HPDE6-E6E7 (cell line): ENCODE data around the gene NSMF.

Source experiments
- DNase-seq: peaks from one replicate; pipeline ENCODE4 v3.0.0; 2011; ENCODE audit warnings: missing footprints; ENCODE audit errors: extremely low spot score

Gene NSMF

DNA sequence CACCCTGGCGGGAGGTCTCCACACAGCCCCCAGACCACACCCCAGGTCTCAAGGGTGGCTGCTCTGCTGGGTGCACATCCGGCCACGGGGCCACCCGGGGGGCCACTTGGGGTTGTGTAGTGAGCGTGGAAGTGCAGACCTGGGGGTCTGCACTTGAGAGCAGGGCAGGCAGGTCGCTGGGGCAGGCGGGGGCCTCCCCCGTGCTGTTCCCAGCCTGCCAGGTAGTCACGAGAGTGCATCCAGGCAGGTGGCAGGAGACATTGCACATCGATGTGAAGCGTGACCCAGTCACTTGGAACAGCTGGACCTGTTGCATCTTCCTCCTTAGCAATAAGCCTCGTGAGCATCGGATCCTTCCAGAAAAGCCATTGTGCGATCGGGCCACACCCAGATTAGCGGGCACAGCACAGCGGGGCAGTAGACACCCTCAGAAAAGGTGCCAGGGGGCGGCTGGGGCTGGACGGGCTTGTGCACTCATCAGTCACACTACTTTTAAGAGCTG lies 13.2 kb downstream of the NSMF start:
- DNase-seq, result no peak

DNA sequence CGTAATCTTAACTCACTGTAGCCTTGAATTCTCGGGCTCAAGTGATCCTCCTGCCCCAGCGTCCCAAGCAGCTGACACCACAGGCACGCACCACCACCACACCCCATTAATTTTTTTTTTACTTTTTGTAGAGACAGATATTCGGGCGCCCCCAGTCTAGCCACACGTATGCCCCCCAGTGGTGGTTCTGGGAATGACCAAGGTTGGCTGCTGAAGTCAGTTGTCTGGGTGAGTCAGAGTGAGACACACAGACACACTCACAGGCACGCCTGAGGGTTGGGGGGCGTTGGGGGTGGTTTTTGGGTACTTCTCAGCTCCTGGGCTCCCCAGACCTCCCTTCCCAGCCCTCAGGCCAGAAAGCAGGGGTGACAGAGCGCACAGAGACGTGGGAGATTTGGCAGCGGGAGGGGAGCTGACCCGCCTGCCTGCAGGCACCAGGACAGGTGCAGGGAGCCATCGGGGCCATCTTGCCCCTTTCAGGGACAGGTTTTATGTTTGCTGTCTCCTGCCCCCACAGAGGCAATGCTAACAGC lies 13.8 kb downstream of the NSMF start:
- peak; percentile 82 for DNase-seq

DNA sequence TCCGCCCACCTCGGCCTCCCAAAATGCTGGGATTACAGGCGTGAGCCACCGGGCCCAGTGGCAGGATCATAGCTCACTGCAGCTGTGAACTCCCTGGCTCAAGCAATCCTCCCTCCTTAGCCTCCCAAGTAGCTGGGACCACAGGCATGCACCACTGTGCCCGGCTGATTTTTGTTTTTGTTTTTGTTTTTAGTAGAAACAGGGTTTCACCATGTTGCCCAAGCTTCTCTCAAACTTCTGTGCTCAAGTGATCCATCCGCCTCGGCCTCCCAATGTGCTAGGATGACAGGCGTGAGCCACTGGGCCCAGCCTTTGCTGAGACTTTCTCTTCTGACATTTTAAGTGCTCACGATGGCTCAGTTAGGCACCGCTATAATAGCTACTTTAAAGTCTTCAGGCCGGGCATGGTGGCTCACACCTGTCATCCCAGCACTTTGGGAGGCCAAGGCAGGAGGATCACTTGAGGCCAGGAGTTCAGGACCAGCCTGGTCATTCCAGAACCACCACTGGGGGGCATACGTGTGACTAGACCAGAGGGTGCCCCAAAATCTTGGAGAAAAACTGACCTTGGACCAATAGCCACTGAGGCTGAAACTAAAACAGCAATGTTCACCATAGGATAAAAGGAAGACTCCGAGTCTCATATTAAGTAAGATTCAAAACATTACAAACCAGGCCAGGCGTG lies 14.9 kb downstream of the NSMF start:
- no peak for DNase-seq

DNA sequence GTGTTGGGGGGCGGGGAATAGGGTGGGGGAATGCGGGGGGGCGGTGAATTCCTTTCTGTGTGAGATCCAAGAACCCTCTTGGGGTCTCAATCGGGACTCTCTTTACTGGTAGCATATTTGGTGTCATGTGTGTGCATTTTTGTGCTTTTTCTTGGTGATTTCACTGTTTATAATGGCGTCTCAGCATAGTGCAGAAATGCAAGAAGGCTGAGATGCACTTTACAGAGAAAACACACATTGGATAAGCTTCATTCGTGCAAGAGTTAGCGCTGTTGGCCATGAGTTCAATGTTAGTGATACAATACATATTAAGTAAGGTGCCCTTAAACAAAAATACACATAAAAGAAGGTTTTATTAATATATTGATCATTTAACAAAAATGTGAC lies 17.2 kb downstream of the NSMF start:
- DNase-seq, result no peak

DNA sequence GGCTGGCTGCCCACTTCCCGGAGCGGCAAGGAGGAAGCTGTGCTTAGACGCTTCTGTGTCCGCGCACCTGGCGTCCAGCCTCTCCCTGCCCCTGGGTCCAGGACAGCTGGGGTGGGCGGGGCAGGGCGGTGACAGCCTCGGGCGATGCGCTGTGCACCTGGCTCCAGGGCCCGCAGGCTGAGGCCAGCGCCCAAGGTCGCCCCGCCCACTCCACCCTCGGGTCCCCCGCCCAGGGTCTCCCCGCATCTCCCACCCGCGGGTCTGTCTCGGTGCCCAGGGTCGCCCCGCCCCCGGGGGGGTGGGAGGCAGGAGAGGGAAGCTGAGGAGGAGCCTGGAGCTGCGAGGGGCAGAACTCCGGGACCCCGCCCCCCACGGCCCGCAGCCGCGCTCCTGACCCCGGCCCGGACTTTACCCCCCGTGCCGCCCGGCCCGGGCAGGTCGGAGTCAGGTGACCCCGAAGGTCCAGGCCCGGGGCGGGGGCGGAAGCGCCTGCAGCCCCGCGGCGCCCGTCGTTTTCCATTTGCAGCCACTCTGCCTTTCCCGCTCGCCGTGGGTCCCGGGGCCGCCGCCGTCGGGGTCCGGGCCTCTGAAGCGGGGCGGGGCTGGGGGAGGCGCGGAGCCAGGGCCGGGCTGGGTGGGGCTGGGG lies 17.7 kb downstream of the NSMF start, which contains the start of gene ENTPD8:
TSS of gene ENTPD8 (minus strand) at position 69 of the 646 bp plus-strand sequence. CDS start 3,072 bp downstream, outside the sequence.
- DNase-seq, result peak; percentile 56

DNA sequence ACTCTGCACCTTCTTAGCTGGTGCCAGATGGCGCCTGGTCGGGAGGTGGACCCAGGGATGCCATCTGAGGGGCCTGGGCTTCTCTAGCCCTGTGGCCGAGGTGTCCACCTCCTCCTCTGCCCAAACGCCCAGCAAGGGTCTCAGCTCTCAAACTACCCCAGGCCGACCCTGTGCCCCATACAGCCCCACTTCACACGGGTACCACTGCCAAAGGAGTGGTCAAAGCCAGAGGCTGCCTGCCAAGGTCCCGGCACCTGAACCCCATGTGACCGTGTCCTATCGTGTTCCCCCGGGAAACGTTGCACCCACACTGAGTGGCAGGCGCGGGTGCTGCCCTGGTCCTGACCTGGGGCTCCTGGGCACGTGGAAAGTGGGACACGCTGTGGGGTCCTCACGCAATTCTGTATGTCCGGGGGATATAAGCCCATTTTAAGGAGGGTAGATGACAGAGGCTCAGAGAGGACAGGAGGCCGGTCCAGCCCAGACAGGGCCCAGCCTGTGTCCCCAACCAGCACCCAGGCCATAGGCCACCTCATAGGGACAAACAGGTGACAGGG lies 19.9 kb downstream of the NSMF start:
- DNase-seq, result no peak

DNA sequence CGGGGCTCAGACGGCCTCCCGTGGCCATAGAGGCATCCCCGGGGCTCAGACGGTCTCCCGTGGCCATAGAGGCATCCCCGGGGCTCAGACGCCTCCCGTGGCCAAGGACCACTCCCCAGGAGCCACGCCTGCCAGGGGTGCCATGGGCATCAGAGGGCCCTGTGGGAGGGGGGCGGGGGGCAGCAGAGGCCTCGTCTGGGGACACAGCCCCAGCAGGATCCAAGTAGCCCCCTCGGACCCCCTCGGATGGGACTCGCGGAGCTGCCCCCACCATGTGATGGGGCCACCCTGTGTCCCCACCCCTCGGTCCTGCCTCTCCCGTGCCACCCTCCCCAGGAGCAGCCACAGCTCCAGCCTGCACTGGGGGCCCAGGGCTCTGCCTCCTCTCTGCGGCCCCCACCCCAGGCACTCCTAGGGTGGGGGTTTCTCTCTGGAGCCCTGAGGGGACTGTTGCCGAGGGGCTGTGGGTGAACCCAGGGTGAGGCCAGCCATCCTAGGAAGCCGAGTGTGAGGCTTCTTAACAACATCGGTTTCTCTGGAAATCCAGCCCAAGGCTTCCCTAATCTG lies 20.5 kb downstream of the NSMF start:
- no peak for DNase-seq

DNA sequence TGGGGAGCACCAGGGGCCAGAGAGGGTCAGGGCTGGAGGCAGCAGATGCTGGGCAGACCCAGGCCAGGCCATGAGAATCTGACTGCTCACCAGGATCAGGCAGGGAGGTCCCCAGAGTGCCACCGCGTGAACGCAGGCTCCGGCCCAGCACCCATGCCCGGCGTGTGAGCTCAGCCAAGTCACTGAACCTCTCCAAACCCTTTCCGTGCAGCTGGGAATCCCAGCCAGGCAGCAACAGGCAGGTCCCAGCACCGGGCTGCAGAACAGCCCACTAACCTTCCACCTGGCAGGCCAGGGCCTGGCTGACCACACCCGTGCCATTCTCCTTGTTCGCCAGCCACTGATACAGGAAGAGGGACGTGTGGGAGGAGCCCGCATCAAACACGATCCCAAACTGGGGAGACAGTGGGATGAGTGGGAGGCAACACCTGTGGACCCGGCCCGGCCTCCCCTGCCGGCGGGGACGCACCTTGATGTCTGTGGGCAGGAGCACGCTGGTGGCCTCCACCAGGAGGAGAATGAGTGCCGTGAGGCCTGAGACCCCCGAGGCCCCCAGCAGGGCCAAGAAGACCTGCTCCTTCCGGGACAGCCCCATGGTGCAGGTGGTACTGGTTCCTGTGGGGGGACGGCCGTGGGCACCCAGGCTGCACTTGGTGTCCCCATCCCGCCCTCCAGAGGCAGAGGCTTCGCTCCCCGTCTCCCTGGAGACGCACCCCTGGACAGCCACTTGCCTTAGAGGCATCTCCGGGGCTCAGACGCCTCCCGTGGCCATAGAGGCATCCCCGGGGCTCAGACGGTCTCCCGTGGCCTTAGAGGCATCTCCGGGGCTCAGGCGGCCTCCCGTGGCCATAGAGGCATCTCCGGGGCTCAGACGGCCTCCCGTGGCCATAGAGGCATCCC lies 21.2 kb downstream of the NSMF start:
- no peak for DNase-seq

DNA sequence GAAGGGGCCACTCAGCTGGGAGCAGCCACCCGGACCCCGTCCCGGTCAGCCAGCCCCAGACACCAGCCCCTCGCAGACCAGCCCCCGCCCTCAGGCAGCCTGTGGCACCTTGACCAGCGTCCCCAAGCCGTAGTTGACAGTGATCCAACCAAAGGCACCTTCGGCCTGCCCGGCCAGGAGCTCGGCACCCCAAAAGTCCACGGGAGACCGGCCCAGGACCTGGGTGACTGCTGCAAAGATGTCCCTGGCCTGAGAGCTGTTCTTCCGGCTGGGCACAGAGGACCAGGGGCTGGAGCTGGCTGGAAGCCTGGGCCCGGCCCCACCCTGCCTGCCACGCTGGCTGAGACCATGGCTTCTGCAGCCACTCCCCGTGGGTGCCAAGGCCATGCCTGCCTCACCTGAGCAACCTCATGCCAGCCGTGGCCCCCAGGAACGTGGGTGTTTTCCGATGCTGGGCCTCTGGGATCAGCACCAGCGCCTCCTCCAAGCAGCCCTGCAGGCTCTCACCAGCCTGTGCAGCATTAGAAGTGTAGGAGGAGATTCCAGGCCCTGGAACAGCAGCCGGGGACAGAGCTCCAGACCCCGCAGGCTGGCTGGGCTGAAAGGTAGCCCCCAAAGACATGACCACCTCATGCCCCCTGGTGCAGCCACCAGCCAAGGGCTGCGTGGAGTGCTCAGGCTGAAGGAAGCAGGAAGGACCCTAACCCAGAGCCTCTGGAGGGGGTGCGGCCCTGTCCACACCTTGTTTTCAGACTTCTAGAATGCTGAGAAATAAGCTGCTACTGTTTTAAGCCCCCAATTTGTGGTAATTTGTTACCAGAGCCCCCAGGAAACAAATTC lies 22.2 kb downstream of the NSMF start:
- no peak for DNase-seq

DNA sequence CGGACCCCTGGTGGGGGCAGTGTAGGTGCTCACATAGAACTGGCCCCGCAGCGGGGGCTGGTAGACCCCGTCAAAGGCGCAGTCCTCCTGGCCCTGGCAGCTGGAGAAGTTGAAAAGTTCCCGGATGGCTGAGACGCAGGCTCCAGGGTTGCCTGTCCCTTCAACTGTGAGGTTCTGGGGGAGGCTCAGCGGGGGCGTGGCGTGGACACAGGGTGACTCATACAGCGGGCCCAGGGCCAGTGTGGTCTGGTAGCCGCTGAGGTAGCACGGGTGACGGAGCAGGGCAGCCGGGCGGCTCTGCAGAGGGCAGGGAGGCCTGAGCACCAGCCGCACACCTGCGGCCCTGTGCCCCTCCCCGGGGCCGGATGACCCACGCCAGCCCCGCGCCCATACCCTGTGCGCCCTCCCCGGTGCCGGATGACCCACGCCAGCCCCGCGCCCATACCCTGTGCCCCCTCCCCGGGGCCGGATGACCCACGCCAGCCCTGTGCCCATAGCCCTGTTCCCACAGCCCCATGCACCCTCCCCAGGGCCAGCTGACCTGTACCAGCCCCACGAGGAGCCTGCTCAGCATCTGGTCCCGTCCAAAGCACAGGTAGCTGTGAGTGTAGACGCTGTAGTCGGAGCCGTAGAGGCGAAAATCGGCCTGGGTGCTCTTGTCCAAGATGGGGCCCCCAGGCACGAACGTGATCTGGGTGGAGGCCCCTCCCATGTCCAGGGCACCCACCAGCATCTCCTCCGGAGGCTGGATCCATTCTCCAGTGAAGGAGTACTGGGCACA lies 23.0 kb downstream of the NSMF start:
- DNase-seq, result peak; percentile 94

DNA sequence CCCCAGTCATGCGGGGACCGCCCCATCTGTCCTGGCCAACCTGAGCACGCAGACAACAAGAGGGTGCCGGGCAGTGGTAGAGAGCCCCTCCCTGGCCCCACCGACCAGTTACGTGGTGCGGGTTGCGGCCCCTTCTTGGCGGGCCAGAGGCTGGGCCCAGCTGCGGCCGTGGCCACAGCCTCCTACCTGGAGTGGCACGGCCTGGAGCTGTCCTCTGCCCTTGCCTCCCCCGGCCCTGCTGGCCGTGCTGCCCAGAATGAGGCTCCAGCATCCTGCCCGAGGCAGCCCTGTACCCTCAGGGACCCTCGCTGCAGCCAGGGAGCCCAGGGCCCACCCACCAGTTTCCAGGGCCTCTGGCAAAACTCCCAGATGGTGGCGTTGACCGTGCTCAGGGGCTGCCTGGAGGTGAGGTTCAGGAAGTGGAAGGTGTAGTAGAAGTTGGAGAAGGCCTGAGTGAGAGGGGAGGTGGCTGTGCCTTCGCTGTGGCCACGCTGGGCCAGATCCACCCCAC lies 23.7 kb downstream of the NSMF start:
- no peak for DNase-seq

DNA sequence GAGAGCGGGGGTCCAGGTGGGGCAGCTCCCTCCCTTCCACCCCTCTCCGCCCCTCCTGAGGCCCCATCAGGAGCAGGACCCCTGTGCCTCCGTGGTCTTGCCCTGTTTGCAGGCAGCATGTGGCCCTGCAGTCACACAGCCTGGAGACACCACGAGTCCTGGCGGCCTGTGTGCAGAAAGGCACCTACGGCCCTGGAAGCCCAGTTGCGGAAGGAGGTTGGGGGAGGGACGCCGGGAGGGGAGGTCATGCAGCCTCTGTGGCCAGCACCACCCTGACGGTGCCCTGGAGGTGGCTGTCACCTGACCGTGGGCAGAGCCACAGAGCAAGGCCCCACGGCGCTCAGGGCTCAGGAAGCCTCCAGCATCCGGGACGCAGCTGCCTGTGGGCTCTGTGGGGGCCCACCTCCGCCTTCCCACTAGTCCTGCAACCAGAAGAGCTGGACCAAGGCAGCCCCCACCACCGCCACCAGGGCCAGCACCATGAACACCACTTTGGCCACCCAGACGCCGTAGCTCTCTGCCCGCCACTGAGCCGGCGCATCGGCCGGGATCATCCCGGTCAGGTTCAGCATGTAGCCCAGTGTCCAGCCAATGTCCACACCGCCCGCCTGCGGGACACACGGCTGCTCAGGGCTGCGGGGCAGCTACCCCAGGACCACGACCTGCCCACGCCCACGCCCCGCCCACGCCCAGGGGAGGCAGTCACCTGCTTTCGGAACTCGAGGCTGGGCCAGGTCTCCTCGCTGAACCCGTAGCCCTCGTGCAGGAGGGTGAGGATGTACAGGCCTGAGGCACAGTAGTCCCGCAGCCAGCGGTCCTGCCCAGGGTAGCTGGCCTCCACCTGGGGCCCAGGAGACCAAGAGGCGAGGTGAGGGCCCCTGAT lies 24.4 kb downstream of the NSMF start:
- DNase-seq, result no peak

DNA sequence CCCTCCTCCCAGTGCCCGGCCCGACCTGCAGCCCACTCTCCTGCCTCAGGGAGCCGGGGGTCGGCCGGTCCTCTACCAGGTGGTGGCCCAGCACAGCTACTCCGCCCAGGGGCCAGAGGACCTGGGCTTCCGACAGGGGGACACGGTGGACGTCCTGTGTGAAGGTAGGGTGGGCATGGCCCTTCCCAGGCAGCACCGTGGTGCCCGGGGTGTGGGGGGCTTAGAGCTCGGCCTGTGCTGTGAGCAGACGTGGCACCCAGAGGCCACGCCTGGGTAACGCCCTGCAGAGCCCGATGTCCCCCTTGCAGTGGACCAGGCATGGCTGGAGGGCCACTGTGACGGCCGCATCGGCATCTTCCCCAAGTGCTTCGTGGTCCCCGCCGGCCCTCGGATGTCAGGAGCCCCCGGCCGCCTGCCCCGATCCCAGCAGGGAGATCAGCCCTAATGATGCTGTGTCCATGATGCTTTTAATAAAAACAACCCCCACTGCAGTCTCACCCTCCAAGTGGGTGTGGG lies 25.2 kb downstream of the NSMF start:
- DNase-seq, result no peak

DNA sequence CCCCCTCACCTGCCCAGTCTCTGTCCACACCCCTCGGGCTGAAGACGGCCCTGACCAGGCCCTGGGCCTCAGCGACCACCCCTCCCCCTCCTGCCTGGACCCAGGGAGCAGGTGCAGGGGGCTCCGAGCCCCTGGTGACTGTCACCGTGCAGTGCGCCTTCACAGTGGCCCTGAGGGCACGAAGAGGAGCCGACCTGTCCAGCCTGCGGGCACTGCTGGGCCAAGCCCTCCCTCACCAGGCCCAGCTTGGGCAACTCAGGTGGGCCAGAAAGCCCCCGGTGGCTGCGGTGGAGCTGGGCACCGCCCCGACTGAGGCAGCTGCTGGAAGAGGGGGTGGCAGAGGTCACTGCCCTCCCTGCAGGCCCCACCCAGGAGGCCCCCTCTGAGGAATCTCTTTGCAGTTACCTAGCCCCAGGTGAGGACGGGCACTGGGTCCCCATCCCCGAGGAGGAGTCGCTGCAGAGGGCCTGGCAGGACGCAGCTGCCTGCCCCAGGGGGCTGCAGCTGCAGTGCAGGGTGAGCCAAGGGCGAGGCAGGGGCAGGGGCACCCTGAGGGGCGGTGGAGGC lies 25.7 kb downstream of the NSMF start:
- DNase-seq, result no peak

DNA sequence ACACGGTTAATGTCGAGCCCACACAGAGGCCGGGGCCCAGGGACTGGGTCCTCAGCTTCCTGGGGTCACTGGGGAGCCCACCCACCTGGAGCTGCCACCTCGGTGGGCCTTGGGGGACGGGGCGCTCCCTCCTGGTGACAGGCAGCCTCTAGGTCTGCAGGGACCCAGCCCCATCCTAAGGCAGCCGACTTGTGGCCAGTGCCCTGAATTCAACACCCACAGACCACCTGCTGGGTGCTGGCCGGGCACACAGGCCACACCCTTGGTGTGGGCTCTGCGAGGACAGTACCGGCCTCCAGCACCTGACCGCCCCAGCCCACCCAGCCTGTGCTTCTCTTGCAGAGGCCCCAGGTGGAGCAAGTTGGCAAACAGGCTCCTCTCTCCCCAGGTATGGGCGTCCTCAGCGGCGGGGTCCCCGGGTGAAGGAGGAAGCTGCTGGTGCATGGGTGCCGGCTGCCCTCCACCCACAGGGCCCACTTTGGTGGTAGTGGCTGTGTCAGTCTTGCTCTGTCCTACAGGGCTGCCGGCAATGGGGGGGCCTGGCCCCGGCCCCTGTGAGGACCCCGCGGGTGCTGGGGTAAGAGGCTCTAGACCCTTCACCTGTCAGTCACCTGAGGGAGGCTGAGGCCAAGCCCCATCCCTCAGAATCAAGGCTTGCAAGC lies 26.3 kb downstream of the NSMF start:
- no peak for DNase-seq

DNA sequence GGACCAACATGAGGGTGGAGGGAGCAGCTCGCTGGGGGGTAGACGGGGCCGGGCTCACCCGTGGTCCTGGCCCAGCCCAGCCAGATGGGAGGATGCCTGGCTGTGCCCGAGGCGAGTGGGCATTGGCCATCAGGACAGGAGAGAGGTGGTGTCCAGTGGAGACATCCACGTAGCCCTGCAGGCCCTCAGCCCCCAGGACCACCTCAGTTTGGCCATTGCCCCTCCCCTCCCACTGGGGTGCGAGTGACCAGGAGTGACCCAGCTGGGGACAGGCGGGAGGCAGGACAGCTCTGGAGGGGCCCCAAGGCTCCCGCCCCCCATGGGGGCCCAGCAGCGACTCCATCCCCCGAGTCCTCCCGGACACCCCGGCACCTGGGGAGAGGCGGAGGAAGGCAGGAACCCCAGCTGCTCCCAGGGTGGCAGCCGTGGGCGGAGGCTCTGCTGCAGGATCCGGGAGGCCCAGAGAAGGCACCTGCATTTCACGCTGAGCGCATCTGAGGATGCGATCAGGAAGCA lies 27.7 kb downstream of the NSMF start:
- no peak for DNase-seq
